B cell (primary cell): ENCODE measurements around the gene ZNF286A.
"Not testable (repeated sequence)": the region's sequence is repeated elsewhere in the genome, so short reads cannot be mapped to it uniquely, and the experiment has no call there.

Source experiments
- CTCF ChIP-seq: fragments of 200-600 bp; IDR thresholded peaks from one replicate; pipeline ENCODE4 v1.8.0; 2022; ENCODE audit warnings: antibody characterized with exemption, mild to moderate bottlenecking
- EZH2 ChIP-seq: IDR thresholded peaks from 2 replicates; pipeline ENCODE4 v1.6.1; 2012; ENCODE audit warnings: borderline replicate concordance, low read depth, mild to moderate bottlenecking, moderate library complexity, low read length; ENCODE audit not compliant: insufficient read depth, poor library complexity, severe bottlenecking

- TF ChIP-seq EZH2, CTCF: not testable (repeated sequence)
These were observed 17.3 kb downstream of the ZNF286A start for GRCh38 chr17:15716601-15717563.
